Measurements from ENCODE around the gene C19orf85. TPM values are rescaled to one million over a fixed set of nuclear protein-coding genes. Genes with fewer than 3 reads are reported as not detected.

C19orf85 gene
- total RNA-seq (2021; fragmentation: NEBNext Ultra II Directional; extraction: Animal tissue kit (Norgen Biotek cat#: 25700)) = not detected
- long read RNA-seq = 0 reads

DNA sequence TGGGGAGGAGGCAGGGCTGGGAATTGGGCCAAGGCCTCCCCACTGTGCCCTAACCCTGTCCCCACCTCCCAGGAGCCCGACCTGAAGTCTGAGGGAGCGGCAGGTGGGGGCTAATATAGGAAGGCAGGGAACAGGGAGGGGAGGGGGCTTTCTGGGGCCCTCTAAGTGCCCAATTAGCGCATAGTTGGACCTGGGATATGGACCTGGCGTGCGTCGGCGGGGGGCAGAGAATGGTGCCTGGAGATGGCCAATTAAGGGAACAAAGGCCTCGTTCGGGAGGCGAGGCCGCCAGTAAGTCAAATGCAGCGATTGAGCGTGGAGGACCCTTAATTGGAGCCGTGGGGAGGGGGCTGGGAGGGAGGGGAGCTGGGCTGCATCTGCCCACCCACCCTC is at the start of gene C19orf85:
Gene C19orf85 (minus strand): TSS at position 90 of the 393 bp plus-strand sequence. CDS start 197 bp downstream, outside the sequence.
- Mint-ChIP-seq H3K27ac (no peak within 1 kb of the TSS), H3K27me3 (ENCODE audit: insufficient read depth) (no peaks in the 10 kb centered on the region; the same call in 1 of the 2 replicates), H3K36me3 (ENCODE audit: low read depth) (no peaks in the 10 kb centered on the region), H3K9me3 (no peaks in the 10 kb centered on the region), H3K4me3 (no peak within 1 kb of the TSS), H3K4me1 (ENCODE audit: low read depth) (peaks cover 51% of the 10 kb centered on the region)
- no peak for TF ChIP-seq CTCF (IDR thresholded peaks at IDR 0.05)
- DNase-seq = no peak

- Mint-ChIP-seq H3K27ac (no peak overlapping the region), H3K27me3 (ENCODE audit: insufficient read depth) (peaks cover 10% of the 10 kb centered on the region), H3K4me3 (no peak overlapping the region)
These were observed 43.6 kb upstream of the C19orf85 start for GRCh38 chr19:55508120-55508519.

DNA sequence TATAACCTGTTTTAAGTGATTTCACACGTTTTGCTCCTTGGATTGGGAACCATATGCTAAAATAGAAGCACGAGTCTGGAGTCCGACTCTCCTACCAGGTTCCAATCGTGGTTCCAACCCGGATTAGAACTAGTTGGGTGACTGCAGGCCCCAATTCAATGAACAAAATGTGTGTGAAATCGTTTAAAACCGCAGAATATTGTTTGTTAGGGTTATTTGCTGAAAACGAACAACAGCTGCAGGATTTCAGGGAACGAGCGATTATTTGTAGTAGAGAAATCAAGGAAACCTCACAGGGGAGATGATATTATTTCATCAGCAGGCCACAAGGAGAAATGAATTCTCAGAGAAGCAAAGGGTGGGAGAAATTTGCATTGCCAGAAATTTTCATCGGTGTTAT is 40.4 kb upstream of the C19orf85 start:
- Mint-ChIP-seq H3K27ac (no peak overlapping the region), H3K36me3 (ENCODE audit: low read depth) (peaks cover 36% of the 10 kb centered on the region), H3K4me1 (ENCODE audit: low read depth) (peaks cover 9% of the 10 kb centered on the region; the same call in 1 of the 2 replicates), H3K4me3 (no peak overlapping the region), H3K27me3 (ENCODE audit: insufficient read depth) (peaks cover 8% of the 10 kb centered on the region), H3K9me3 (no peaks in the 10 kb centered on the region)
- no peak for TF ChIP-seq CTCF (IDR thresholded peaks at IDR 0.05)
- no peak for DNase-seq

More at GRCh38 chr19:55508120-55508519, 43.6 kb upstream of the C19orf85 start:
- TF ChIP-seq CTCF (IDR thresholded peaks at IDR 0.05) = no peak
- Mint-ChIP-seq H3K36me3 (ENCODE audit: low read depth) (peaks cover 21% of the 10 kb centered on the region), H3K9me3 (no peaks in the 10 kb centered on the region), H3K4me1 (ENCODE audit: low read depth) (peaks cover 9% of the 10 kb centered on the region; the same call in 1 of the 2 replicates)
- no peak for DNase-seq

- H3K27me3 Mint-ChIP-seq (ENCODE audit: insufficient read depth) = peaks cover 8% of the 10 kb centered on the region
- peak overlapping the region; percentile 78; the same call in 1 of the 2 replicates for H3K27ac Mint-ChIP-seq
- H3K9me3 Mint-ChIP-seq = no peaks in the 10 kb centered on the region
- H3K4me3 Mint-ChIP-seq = peak overlapping the region; percentile 82
- no peak for DNase-seq
- H3K36me3 Mint-ChIP-seq (ENCODE audit: low read depth) = peaks cover 36% of the 10 kb centered on the region
- peak; percentile 10 for TF ChIP-seq CTCF (IDR thresholded peaks at IDR 0.05)
- peaks cover 9% of the 10 kb centered on the region; the same call in 1 of the 2 replicates for H3K4me1 Mint-ChIP-seq (ENCODE audit: low read depth)
These were observed 39.7 kb upstream of the C19orf85 start for GRCh38 chr19:55504252-55504603.

- peak overlapping the region; percentile 78 for H3K27ac Mint-ChIP-seq
- DNase-seq = peak; percentile 68
These were observed 39.1 kb upstream of the C19orf85 start for GRCh38 chr19:55503502-55504251.

More at GRCh38 chr19:55503502-55504251, 39.1 kb upstream of the C19orf85 start:
- Mint-ChIP-seq H3K4me3 (peak overlapping the region; percentile 82), H3K4me1 (ENCODE audit: low read depth) (peaks cover 15% of the 10 kb centered on the region; the same call in 1 of the 2 replicates), H3K27me3 (ENCODE audit: insufficient read depth) (peaks cover 8% of the 10 kb centered on the region), H3K9me3 (no peaks in the 10 kb centered on the region), H3K36me3 (ENCODE audit: low read depth) (peaks cover 36% of the 10 kb centered on the region)
- peak; percentile 100 for TF ChIP-seq CTCF (IDR thresholded peaks at IDR 0.05)
